Measurements from ENCODE around the gene RAP1GAP. TPM values are rescaled to one million over a fixed set of nuclear protein-coding genes. Genes with fewer than 3 reads are reported as not detected.
A peak's percentile ranks its signal among the peaks of the same experiment; 100 is the strongest.

RAP1GAP gene
- total and polyA plus RNA-seq, 9 of the 15 experiments (the other 6 are each of a cell fraction or from before 2014, with no cell fraction given): 0.29 to 30.2 (median 19.2) TPM

GRCh38 chr1:21659099-21659923, 9.8 kb downstream of the RAP1GAP start (continued):
- TF ChIP-seq CREB3 (tag; conservative IDR thresholded peaks at IDR 0.05; ENCODE audit: low read depth): 0 out of 2 replicates have a peak, but pooled peaks have one; percentile 39
- TF ChIP-seq ZNF57 (CRISPR knock-in tag; IDR thresholded peaks at IDR 0.05): no peak
- TF ChIP-seq HMGN3 (IDR thresholded peaks at IDR 0.05; ENCODE audit: borderline replicate concordance, extremely low read depth, insufficient read length, low read depth, low read length): peak; percentile 95
- TF ChIP-seq TFAP4 (CRISPR knock-in tag; IDR thresholded peaks at IDR 0.05; ENCODE audit: borderline replicate concordance): peak; percentile 95
- TF ChIP-seq ETV6 (IDR thresholded peaks at IDR 0.05; ENCODE audit: borderline replicate concordance in 1 of 2, low read depth in 2 of 2, low read length in 1 of 2): peak in 1 of 2 experiments; percentile 51; a peak in 2 of 4 replicates
- peak; percentile 94; the same call in 1 of the 2 replicates for TF ChIP-seq ETV6 (CRISPR knock-in tag; IDR thresholded peaks at IDR 0.05; ENCODE audit: borderline replicate concordance)
- no peak for TF ChIP-seq BACH1 (tag; IDR thresholded peaks at IDR 0.05)
- TF ChIP-seq ERF (CRISPR knock-in tag; IDR thresholded peaks at IDR 0.05): no peak
- TF ChIP-seq CXXC5 (CRISPR knock-in tag; IDR thresholded peaks at IDR 0.05): peak; percentile 93
- peak in 1 of 2 experiments; percentile 94; a peak in 2 of 4 replicates for TF ChIP-seq SRF (CRISPR knock-in tag; IDR thresholded peaks at IDR 0.05)
- peak; percentile 84; the same call in 1 of the 2 replicates for TF ChIP-seq ZNF124 (CRISPR knock-in tag; IDR thresholded peaks at IDR 0.05)
- TF ChIP-seq ID3 (CRISPR knock-in tag; IDR thresholded peaks at IDR 0.05): no peak
- TF ChIP-seq ID3 (tag; IDR thresholded peaks at IDR 0.05): peak; percentile 81
- peak; percentile 70 for TF ChIP-seq RBM39 (optimal IDR thresholded peaks at IDR 0.05; ENCODE audit: low read depth, low read length)
- TF ChIP-seq PTRF (tag; IDR thresholded peaks at IDR 0.05): no peak
- no peak for TF ChIP-seq STAT5B (CRISPR knock-in tag; IDR thresholded peaks at IDR 0.05)
- no peak for TF ChIP-seq TEAD4 (IDR thresholded peaks at IDR 0.05; ENCODE audit: low read length)
- TF ChIP-seq TEAD4 (CRISPR knock-in tag; IDR thresholded peaks at IDR 0.05; ENCODE audit: borderline replicate concordance): peak; percentile 94
- peak; percentile 93 for TF ChIP-seq CBFB (CRISPR knock-in tag; IDR thresholded peaks at IDR 0.05)
- TF ChIP-seq JUN (IDR thresholded peaks at IDR 0.05; ENCODE audit: borderline replicate concordance, low read depth, low read length): 0 out of 2 replicates have a peak, but pooled peaks have one; percentile 53
- peak; percentile 96 for TF ChIP-seq JUN (CRISPR knock-in tag; IDR thresholded peaks at IDR 0.05; ENCODE audit: borderline replicate concordance)
- TF ChIP-seq RCOR1 (IDR thresholded peaks at IDR 0.05; ENCODE audit: borderline replicate concordance in 1 of 2, low read depth in 2 of 2, low read length in 2 of 2): peak; percentile 51 to 98; a peak in 3 of 4 replicates
- no peak for TF ChIP-seq ZNF354B (CRISPR knock-in tag; IDR thresholded peaks at IDR 0.05)

Measured in K562 (cell line).